ENCODE results near the gene RNF135. TPM values are rescaled to one million over a fixed set of nuclear protein-coding genes. Genes with fewer than 3 reads are reported as not detected.
"Not testable (repeated sequence)": the region's sequence is repeated elsewhere in the genome, so short reads cannot be mapped to it uniquely, and the experiment has no call there.

Gene RNF135
- total and polyA plus RNA-seq, 12 donors, result 2.3 to 8.3 (median 5.3) TPM

- H3K4me3 ChIP-seq, result peak overlapping the region in 1 of 10 donors; percentile 9
- DNase-seq (peak in 1 of 2 donors; percentile 39), ATAC-seq (peak; percentile 31 to 73 (median 66))
- intact Hi-C loops (cut with DNase I), result no loop called here
- H3K4me1 ChIP-seq, result peaks cover 0 to 95% (median 21%) of the 10 kb centered on the region in 9 donors
- H3K36me3 ChIP-seq, result peaks cover 0 to 11% (median 0%) of the 10 kb centered on the region in 9 donors
- H3K9me3 ChIP-seq, result no peaks in the 10 kb centered on the region
- H3K27ac ChIP-seq, result peak overlapping the region in 9 of 10 donors; percentile 46 to 87 (median 74)
- H3K27me3 ChIP-seq, result no peaks in the 10 kb centered on the region
- TF ChIP-seq CTCF (IDR thresholded peaks at IDR 0.05), result peak in 2 of 9 donors; percentile 8 to 11
- WGBS, 2 donors, result 33% methylated on average over 8 of the region's 8 CpGs
Observed at GRCh38 chr17:30956764-30957374, 14.0 kb upstream of the RNF135 start.

GRCh38 chr17:30957741-30958140, 13.1 kb upstream of the RNF135 start:
- H3K36me3 ChIP-seq, result peaks cover 0 to 11% (median 0%) of the 10 kb centered on the region in 9 donors
- peaks cover 0 to 94% (median 21%) of the 10 kb centered on the region in 9 donors for H3K4me1 ChIP-seq
- no peak for DNase-seq
- 94 to 95% methylated on average over 6 of the region's 6 CpGs for WGBS, 2 donors
- intact Hi-C loops (cut with DNase I), result no loop called here
- H3K4me3 ChIP-seq, result no peak overlapping the region
- TF ChIP-seq CTCF (IDR thresholded peaks at IDR 0.05), result no peak
- no peaks in the 10 kb centered on the region for H3K27me3 ChIP-seq
- ATAC-seq, result no peak
- no peaks in the 10 kb centered on the region for H3K9me3 ChIP-seq
- H3K27ac ChIP-seq, result peak overlapping the region in 8 of 10 donors; percentile 12 to 87 (median 74)

- peaks cover 0 to 90% (median 21%) of the 10 kb centered on the region in 9 donors for H3K4me1 ChIP-seq
- no peak overlapping the region for H3K4me3 ChIP-seq
- DNase-seq (no peak), ATAC-seq (no peak)
- no peaks in the 10 kb centered on the region for H3K9me3 ChIP-seq
- H3K36me3 ChIP-seq, result peaks cover 0 to 11% (median 0%) of the 10 kb centered on the region in 9 donors
- H3K27me3 ChIP-seq, result no peaks in the 10 kb centered on the region
- TF ChIP-seq CTCF (IDR thresholded peaks at IDR 0.05), result no peak
- WGBS, 2 donors, result 84 to 87% methylated on average over 7 of the region's 7 CpGs
- peak overlapping the region in 7 of 10 donors; percentile 12 to 87 (median 54) for H3K27ac ChIP-seq
- intact Hi-C loops (cut with DNase I), result no loop called here
Observed at GRCh38 chr17:30958187-30958586, 12.7 kb upstream of the RNF135 start.

- intact Hi-C loops (cut with DNase I), result no loop called here
- Histone ChIP-seq H3K27me3 (no peaks in the 10 kb centered on the region), H3K27ac (peak overlapping the region in 5 of 10 donors; percentile 7 to 84 (median 27)), H3K4me3 (no peak overlapping the region), H3K36me3 (peaks cover 0 to 18% (median 0%) of the 10 kb centered on the region in 9 donors), H3K4me1 (peaks cover 0 to 57% (median 10%) of the 10 kb centered on the region in 9 donors), H3K9me3 (no peaks in the 10 kb centered on the region)
- ATAC-seq (no peak), DNase-seq (no peak)
- TF ChIP-seq CTCF (IDR thresholded peaks at IDR 0.05), result no peak
- WGBS, 2 donors, result 86% methylated on average over 9 of the region's 9 CpGs
Observed at GRCh38 chr17:30961209-30962188, 9.3 kb upstream of the RNF135 start.

- intact Hi-C loops (cut with DNase I); DNase-seq; H3K36me3 ChIP-seq; ATAC-seq; H3K27ac ChIP-seq; H3K4me3 ChIP-seq; H3K9me3 ChIP-seq; H3K27me3 ChIP-seq: not testable (repeated sequence)
- peaks cover 0 to 43% (median 0%) of the 10 kb centered on the region in 9 donors for H3K4me1 ChIP-seq
- 97 to 98% methylated on average over 8 of the region's 8 CpGs for WGBS, 2 donors
Observed at GRCh38 chr17:30964312-30964711, 6.5 kb upstream of the RNF135 start.

All from heart right ventricle (tissue), 16 donors.